WTC11 (cell line): Measurements from ENCODE around the gene USP11. TPM values are rescaled to one million over a fixed set of nuclear protein-coding genes. Genes with fewer than 3 reads are reported as not detected.

Experiments
- ATAC-seq: fragments of 200-7000 bp; cut with Tn5 transposase; 2 replicates; pipeline ENCODE4 v1.10.0; 2021; ENCODE audit warnings: mild to moderate bottlenecking, moderate library complexity
- CTCF ChIA-PET: fragments of 300-600 bp; sonication (Branson Sonifier 250); formaldehyde crosslinking; loops from one replicate; lab custom pipeline; 2021; ENCODE audit warnings: antibody characterized with exemption; lab: Charles Lee
- POLR2A ChIA-PET: fragments of 350-600 bp; sonication (Branson Sonifier 250); formaldehyde crosslinking; loops from one replicate; lab custom pipeline; 2021; ENCODE audit warnings: antibody characterized with exemption; lab: Charles Lee
- DNase-seq: peaks from one replicate; pipeline ENCODE4 v3.0.0; 2021; ENCODE audit warnings: low spot score
- H3K27ac Mint-ChIP-seq: 2 replicates; pipeline ENCODE4 v1.8.0; 2021; ENCODE audit warnings: mixed read lengths
- H3K27me3 Mint-ChIP-seq: 2 replicates; pipeline ENCODE4 v1.8.0; 2021; ENCODE audit warnings: low read depth, mild to moderate bottlenecking, moderate library complexity, mixed read lengths
- H3K36me3 Mint-ChIP-seq: 2 replicates; pipeline ENCODE4 v1.8.0; 2021; ENCODE audit warnings: mixed read lengths
- H3K4me1 Mint-ChIP-seq: 2 replicates; pipeline ENCODE4 v1.8.0; 2022; ENCODE audit warnings: mixed read lengths
- H3K4me3 Mint-ChIP-seq: 2 replicates; pipeline ENCODE4 v1.8.0; 2021; ENCODE audit warnings: mild to moderate bottlenecking, moderate library complexity, mixed read lengths
- H3K9me3 Mint-ChIP-seq: 2 replicates; pipeline ENCODE4 v1.8.0; 2021; ENCODE audit warnings: mixed read lengths
- CREB1 ChIP-seq: sonication (generic); formaldehyde crosslinking; IDR thresholded peaks from 2 replicates; pipeline ENCODE4 v1.8.0; 2023; ENCODE audit warnings: mild to moderate bottlenecking, missing genetic modification reagents
- ESRRA ChIP-seq: sonication (generic); formaldehyde crosslinking; IDR thresholded peaks from 2 replicates; pipeline ENCODE4 v1.8.1; 2022; ENCODE audit warnings: mild to moderate bottlenecking, missing genetic modification reagents, borderline replicate concordance
- ETV6 ChIP-seq: sonication (generic); formaldehyde crosslinking; IDR thresholded peaks from 2 replicates; pipeline ENCODE4 v1.8.1; 2022; ENCODE audit warnings: mild to moderate bottlenecking, missing genetic modification reagents
- FOXP1 ChIP-seq: sonication (generic); formaldehyde crosslinking; IDR thresholded peaks from 2 replicates; pipeline ENCODE4 v1.8.0; 2022; ENCODE audit warnings: missing genetic modification reagents, mild to moderate bottlenecking, moderate library complexity, borderline replicate concordance
- GTF2I ChIP-seq: fragments of 250-450 bp; sonication (Bioruptor Pico); conservative IDR thresholded peaks from 2 replicates; pipeline ENCODE4 v1.4.0; 2021; ENCODE audit warnings: mild to moderate bottlenecking
- IRF1 ChIP-seq: sonication (generic); formaldehyde crosslinking; IDR thresholded peaks from 2 replicates; pipeline ENCODE4 v1.8.0; 2023; ENCODE audit warnings: missing genetic modification reagents
- IRF2 ChIP-seq: sonication (generic); formaldehyde crosslinking; IDR thresholded peaks from 2 replicates; pipeline ENCODE4 v1.8.0; 2022; ENCODE audit warnings: low read depth, missing genetic modification reagents, borderline replicate concordance
- JUN ChIP-seq: sonication (generic); formaldehyde crosslinking; IDR thresholded peaks from 2 replicates; pipeline ENCODE4 v1.8.0; 2023; ENCODE audit warnings: mild to moderate bottlenecking, missing genetic modification reagents
- NFATC4 ChIP-seq: fragments of 250-450 bp; sonication (Bioruptor Pico); IDR thresholded peaks from 2 replicates; pipeline ENCODE4 v1.9.0; 2021; ENCODE audit warnings: mild to moderate bottlenecking
- NR1H2 ChIP-seq: sonication (generic); formaldehyde crosslinking; IDR thresholded peaks from 2 replicates; pipeline ENCODE4 v1.9.0; 2021; ENCODE audit warnings: mild to moderate bottlenecking, moderate library complexity, missing genetic modification reagents
- NR2C2 ChIP-seq: sonication (generic); formaldehyde crosslinking; IDR thresholded peaks from 2 replicates; pipeline ENCODE4 v1.8.0; 2022; ENCODE audit warnings: mild to moderate bottlenecking, missing genetic modification reagents
- RORB ChIP-seq: fragments of 250-450 bp; sonication (Bioruptor Pico); IDR thresholded peaks from 2 replicates; pipeline ENCODE4 v1.9.0; 2021; ENCODE audit warnings: mild to moderate bottlenecking
- SP1 ChIP-seq: sonication (generic); formaldehyde crosslinking; conservative IDR thresholded peaks from 2 replicates; pipeline ENCODE4 v1.8.1; 2022; ENCODE audit warnings: missing genetic modification reagents
- ZBTB43 ChIP-seq: sonication (generic); formaldehyde crosslinking; IDR thresholded peaks from 2 replicates; pipeline ENCODE4 v1.8.1; 2023; ENCODE audit warnings: mild to moderate bottlenecking, missing genetic modification reagents
- ZNF219 ChIP-seq: sonication (generic); formaldehyde crosslinking; IDR thresholded peaks from 2 replicates; pipeline ENCODE4 v1.8.0; 2023; ENCODE audit warnings: missing genetic modification reagents, mild to moderate bottlenecking, borderline replicate concordance
- ZNF317 ChIP-seq: sonication (generic); formaldehyde crosslinking; IDR thresholded peaks from 2 replicates; pipeline ENCODE4 v1.8.1; 2023; ENCODE audit warnings: low read depth, mild to moderate bottlenecking, moderate library complexity, missing genetic modification reagents, borderline replicate concordance
- ZNF416 ChIP-seq: fragments of 250-450 bp; sonication (Bioruptor Pico); IDR thresholded peaks from 2 replicates; pipeline ENCODE4 v1.9.0; 2021; ENCODE audit warnings: mild to moderate bottlenecking, inconsistent platforms
- ZNF423 ChIP-seq: fragments of 250-450 bp; sonication (Bioruptor Pico); IDR thresholded peaks from 2 replicates; pipeline ENCODE4 v2.1.2; 2022; ENCODE audit warnings: mild to moderate bottlenecking, moderate library complexity
- ZNF425 ChIP-seq: fragments of 250-450 bp; sonication (Bioruptor Pico); conservative IDR thresholded peaks from 2 replicates; pipeline ENCODE4 v1.9.0; 2021; ENCODE audit warnings: mild to moderate bottlenecking
- ZNF671 ChIP-seq: fragments of 250-450 bp; sonication (Bioruptor Pico); IDR thresholded peaks from 2 replicates; pipeline ENCODE4 v1.8.0; 2021; ENCODE audit warnings: mild to moderate bottlenecking
- total RNA-seq: library from RNA; stranded (reverse); gene quantifications from 3 replicates; pipeline ENCODE4 v1.2.3, GENCODE V29; 2021
- TF ChIP-seq, protein P1 (sequence below): sonication (generic); formaldehyde crosslinking; IDR thresholded peaks from 2 replicates; pipeline ENCODE4 v1.8.1; 2023; ENCODE audit warnings: mild to moderate bottlenecking, missing genetic modification reagents, moderate library complexity
- TF ChIP-seq, protein P2 (sequence below): fragments of 250-450 bp; sonication (Bioruptor Pico); IDR thresholded peaks from 2 replicates; pipeline ENCODE4 v1.9.0; 2021; ENCODE audit warnings: moderate library complexity, mild to moderate bottlenecking, inconsistent platforms, borderline replicate concordance
- TF ChIP-seq, protein P3 (sequence below): sonication (generic); formaldehyde crosslinking; IDR thresholded peaks from 2 replicates; pipeline ENCODE4 v1.8.1; 2022; ENCODE audit warnings: mild to moderate bottlenecking, moderate library complexity, missing genetic modification reagents
- TF ChIP-seq, protein P4 (sequence below): fragments of 250-450 bp; sonication (Bioruptor Pico); IDR thresholded peaks from 2 replicates; pipeline ENCODE4 v1.9.0; 2021; ENCODE audit warnings: mild to moderate bottlenecking, borderline replicate concordance
- TF ChIP-seq, protein P5 (sequence below): sonication (generic); formaldehyde crosslinking; IDR thresholded peaks from 2 replicates; pipeline ENCODE4 v1.8.0; 2022; ENCODE audit warnings: mild to moderate bottlenecking, missing genetic modification reagents

The USP11 gene
- total RNA-seq, 1 experiment from 2014 or later: 86.8 TPM

DNA sequence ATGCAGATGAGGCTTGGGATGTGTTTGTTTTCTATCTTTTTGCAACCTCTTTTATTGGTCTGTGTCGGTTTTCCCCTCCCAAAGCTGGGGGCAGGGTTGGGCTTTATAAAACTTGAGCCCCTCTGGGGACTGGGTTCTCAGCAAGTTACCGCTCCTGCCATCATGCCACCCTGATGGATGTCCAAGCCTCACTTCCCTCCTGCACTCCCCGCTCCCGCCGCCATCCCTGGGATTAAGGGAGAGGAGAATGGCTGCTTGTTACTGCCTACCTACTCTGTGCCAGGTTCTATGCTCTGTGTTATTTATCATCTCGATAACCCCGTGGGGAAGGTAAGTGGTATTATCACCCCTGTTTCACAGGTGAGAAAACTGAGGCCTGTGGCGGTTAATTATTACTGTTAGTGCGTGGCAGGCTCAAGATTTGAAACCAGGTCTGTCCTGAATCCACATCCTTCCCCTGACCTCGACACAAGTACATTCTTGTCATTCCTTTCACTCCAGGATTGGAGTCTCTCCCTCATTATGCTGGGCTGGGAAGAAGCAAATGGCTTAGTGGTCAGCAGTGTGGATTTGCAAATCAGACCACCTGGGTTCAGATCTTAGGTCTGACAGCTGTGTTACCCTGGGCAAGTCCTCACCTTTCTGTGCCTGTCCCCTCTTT lies 34.7 kb upstream of the USP11 start:
- no peaks in the 10 kb centered on the region for H3K9me3 Mint-ChIP-seq
- ATAC-seq (peak; percentile 56), DNase-seq (no peak)
- no peak for TF ChIP-seq NFATC4
- TF ChIP-seq ZNF219 (CRISPR knock-in tag): no peak
- TF ChIP-seq ZNF317 (CRISPR knock-in tag): no peak
- TF ChIP-seq, protein P1, sequence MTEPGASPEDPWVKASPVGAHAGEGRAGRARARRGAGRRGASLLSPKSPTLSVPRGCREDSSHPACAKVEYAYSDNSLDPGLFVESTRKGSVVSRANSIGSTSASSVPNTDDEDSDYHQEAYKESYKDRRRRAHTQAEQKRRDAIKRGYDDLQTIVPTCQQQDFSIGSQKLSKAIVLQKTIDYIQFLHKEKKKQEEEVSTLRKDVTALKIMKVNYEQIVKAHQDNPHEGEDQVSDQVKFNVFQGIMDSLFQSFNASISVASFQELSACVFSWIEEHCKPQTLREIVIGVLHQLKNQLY (CRISPR knock-in tag): no peak
- TF ChIP-seq ZNF423 (CRISPR knock-in tag): no peak
- TF ChIP-seq RORB (CRISPR knock-in tag): no peak
- TF ChIP-seq ZBTB43 (CRISPR knock-in tag): no peak
- no peak for TF ChIP-seq ZNF671 (CRISPR knock-in tag)
- no peak for TF ChIP-seq GTF2I (CRISPR knock-in tag)
- no peak for TF ChIP-seq ZNF416 (CRISPR knock-in tag)
- TF ChIP-seq SP1 (CRISPR knock-in tag): no peak
- TF ChIP-seq ESRRA (CRISPR knock-in tag): no peak
- TF ChIP-seq, protein P2, sequence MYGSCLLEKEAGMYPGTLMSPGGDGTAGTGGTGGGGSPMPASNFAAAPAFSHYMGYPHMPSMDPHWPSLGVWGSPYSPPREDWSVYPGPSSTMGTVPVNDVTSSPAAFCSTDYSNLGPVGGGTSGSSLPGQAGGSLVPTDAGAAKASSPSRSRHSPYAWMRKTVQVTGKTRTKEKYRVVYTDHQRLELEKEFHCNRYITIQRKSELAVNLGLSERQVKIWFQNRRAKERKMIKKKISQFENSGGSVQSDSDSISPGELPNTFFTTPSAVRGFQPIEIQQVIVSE: no peak
- TF ChIP-seq ZNF425 (CRISPR knock-in tag): no peak
- TF ChIP-seq, protein P3, sequence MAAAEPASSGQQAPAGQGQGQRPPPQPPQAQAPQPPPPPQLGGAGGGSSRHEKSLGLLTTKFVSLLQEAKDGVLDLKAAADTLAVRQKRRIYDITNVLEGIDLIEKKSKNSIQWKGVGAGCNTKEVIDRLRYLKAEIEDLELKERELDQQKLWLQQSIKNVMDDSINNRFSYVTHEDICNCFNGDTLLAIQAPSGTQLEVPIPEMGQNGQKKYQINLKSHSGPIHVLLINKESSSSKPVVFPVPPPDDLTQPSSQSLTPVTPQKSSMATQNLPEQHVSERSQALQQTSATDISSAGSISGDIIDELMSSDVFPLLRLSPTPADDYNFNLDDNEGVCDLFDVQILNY (CRISPR knock-in tag): no peak
- no peak for TF ChIP-seq NR2C2 (CRISPR knock-in tag)
- ChIA-PET POLR2A (no interaction called here), CTCF (no interaction called here)
- no peaks in the 10 kb centered on the region for H3K27me3 Mint-ChIP-seq
- peaks cover 54% of the 10 kb centered on the region for H3K36me3 Mint-ChIP-seq
- peak overlapping the region; percentile 92 for H3K4me3 Mint-ChIP-seq
- peak overlapping the region; percentile 68 for H3K27ac Mint-ChIP-seq
- peaks cover 46% of the 10 kb centered on the region for H3K4me1 Mint-ChIP-seq

- Mint-ChIP-seq H3K36me3 (peaks cover 57% of the 10 kb centered on the region), H3K27ac (peak overlapping the region; percentile 68), H3K9me3 (no peaks in the 10 kb centered on the region), H3K27me3 (no peaks in the 10 kb centered on the region), H3K4me1 (peaks cover 46% of the 10 kb centered on the region), H3K4me3 (peak overlapping the region; percentile 10; the same call in 1 of the 2 replicates)
- no peak for DNase-seq
- ATAC-seq: no peak
- ChIA-PET POLR2A (no interaction called here), CTCF (no interaction called here)
- TF ChIP-seq FOXP1 (no peak), CREB1 (CRISPR knock-in tag) (no peak), JUN (CRISPR knock-in tag) (no peak), ETV6 (CRISPR knock-in tag) (no peak), NR1H2 (CRISPR knock-in tag) (no peak), IRF1 (no peak), IRF2 (CRISPR knock-in tag) (no peak)
- TF ChIP-seq, protein P4, sequence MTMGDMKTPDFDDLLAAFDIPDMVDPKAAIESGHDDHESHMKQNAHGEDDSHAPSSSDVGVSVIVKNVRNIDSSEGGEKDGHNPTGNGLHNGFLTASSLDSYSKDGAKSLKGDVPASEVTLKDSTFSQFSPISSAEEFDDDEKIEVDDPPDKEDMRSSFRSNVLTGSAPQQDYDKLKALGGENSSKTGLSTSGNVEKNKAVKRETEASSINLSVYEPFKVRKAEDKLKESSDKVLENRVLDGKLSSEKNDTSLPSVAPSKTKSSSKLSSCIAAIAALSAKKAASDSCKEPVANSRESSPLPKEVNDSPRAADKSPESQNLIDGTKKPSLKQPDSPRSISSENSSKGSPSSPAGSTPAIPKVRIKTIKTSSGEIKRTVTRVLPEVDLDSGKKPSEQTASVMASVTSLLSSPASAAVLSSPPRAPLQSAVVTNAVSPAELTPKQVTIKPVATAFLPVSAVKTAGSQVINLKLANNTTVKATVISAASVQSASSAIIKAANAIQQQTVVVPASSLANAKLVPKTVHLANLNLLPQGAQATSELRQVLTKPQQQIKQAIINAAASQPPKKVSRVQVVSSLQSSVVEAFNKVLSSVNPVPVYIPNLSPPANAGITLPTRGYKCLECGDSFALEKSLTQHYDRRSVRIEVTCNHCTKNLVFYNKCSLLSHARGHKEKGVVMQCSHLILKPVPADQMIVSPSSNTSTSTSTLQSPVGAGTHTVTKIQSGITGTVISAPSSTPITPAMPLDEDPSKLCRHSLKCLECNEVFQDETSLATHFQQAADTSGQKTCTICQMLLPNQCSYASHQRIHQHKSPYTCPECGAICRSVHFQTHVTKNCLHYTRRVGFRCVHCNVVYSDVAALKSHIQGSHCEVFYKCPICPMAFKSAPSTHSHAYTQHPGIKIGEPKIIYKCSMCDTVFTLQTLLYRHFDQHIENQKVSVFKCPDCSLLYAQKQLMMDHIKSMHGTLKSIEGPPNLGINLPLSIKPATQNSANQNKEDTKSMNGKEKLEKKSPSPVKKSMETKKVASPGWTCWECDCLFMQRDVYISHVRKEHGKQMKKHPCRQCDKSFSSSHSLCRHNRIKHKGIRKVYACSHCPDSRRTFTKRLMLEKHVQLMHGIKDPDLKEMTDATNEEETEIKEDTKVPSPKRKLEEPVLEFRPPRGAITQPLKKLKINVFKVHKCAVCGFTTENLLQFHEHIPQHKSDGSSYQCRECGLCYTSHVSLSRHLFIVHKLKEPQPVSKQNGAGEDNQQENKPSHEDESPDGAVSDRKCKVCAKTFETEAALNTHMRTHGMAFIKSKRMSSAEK (CRISPR knock-in tag): no peak
- TF ChIP-seq, protein P5, sequence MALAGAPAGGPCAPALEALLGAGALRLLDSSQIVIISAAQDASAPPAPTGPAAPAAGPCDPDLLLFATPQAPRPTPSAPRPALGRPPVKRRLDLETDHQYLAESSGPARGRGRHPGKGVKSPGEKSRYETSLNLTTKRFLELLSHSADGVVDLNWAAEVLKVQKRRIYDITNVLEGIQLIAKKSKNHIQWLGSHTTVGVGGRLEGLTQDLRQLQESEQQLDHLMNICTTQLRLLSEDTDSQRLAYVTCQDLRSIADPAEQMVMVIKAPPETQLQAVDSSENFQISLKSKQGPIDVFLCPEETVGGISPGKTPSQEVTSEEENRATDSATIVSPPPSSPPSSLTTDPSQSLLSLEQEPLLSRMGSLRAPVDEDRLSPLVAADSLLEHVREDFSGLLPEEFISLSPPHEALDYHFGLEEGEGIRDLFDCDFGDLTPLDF: no peak
Observed at GRCh38 chrX:47198687-47199080, 34.1 kb upstream of the USP11 start.
